HepG2 (cell line): ENCODE results near the gene CHST14. TPM values are rescaled to one million over a fixed set of nuclear protein-coding genes. Genes with fewer than 3 reads are reported as not detected.

Experiments
- ATAC-seq: fragments of 200-7000 bp; cut with Tn5 transposase; 3 replicates; pipeline ENCODE4 v1.9.1; 2020; ENCODE audit warnings: mild to moderate bottlenecking, moderate library complexity
- BruUV-seq: library from RNA; stranded (reverse); fragments of 400-500 nt; replicated peaks from 2 replicates; lab custom pipeline; 2021; lab: Mats Ljungman, UMichigan
- CTCF ChIA-PET: fragments of 300-600 bp; formaldehyde crosslinking; extraction: SDS; loops from one replicate; lab custom pipeline; 2021; ENCODE audit warnings: low total read pairs, inconsistent platforms, low intra/inter-chr PET ratio; lab: Yijun Ruan, JAX
- POLR2A ChIA-PET: fragments of 350-600 bp; sonication (Branson Sonifier 250); formaldehyde crosslinking; loops from one replicate; lab custom pipeline; 2020; ENCODE audit warnings: antibody characterized with exemption, inconsistent platforms; lab: Yijun Ruan, JAX
- DNase-seq: peaks from one replicate; pipeline ENCODE4 v3.0.0-alpha.2; 2015; ENCODE audit warnings: low spot score
- FAIRE-seq: peaks from 3 replicates; lab custom pipeline; 2011; peaks lifted over from hg19 to GRCh38; lab: Jason Lieb, UNC
- H2AFZ ChIP-seq: one replicate; pipeline ENCODE4 v1.6.1; 2011; ENCODE audit warnings: low read length, inconsistent platforms
- H3K27ac ChIP-seq: fragments of 300-600 bp; 3 replicates; pipeline ENCODE4 v1.8.0; 2011; ENCODE audit warnings: mixed run types, mild to moderate bottlenecking, mixed read lengths, low read length, inconsistent platforms; ENCODE audit not compliant: insufficient read depth; ENCODE audit errors: extremely low read length
- H3K27me3 ChIP-seq, 2 experiments: fragments of 200-600 bp in 1 of 2; 2 replicates in 1 of 2; 3 replicates in 1 of 2; pipeline versions ENCODE4 v1.6.0 to v1.8.0; 2011; ENCODE audit warnings: low read length in 2 of 2, mild to moderate bottlenecking in 2 of 2, moderate library complexity in 2 of 2, inconsistent platforms in 1 of 2; ENCODE audit not compliant: insufficient read depth in 2 of 2, control insufficient read depth in 1 of 2
- H3K36me3 ChIP-seq, 2 experiments: fragments of 200-600 bp in 1 of 2; replicated peaks in 1 of 2; 2 replicates in 1 of 2; 3 replicates in 1 of 2; pipeline versions ENCODE4 v1.5.1 to v1.8.0; 2011; ENCODE audit warnings: low read length in 2 of 2, inconsistent platforms in 1 of 2; ENCODE audit not compliant: insufficient read depth in 2 of 2, control insufficient read depth in 1 of 2
- H3K4me1 ChIP-seq: 2 replicates; pipeline ENCODE4 v1.5.1; 2012; ENCODE audit warnings: low read length, inconsistent platforms; ENCODE audit not compliant: insufficient read depth
- H3K4me2 ChIP-seq: 2 replicates; pipeline ENCODE4 v1.6.0; 2011; ENCODE audit warnings: low read depth, low read length, inconsistent platforms
- H3K4me3 ChIP-seq, 3 experiments: fragments of 200-600 bp in 1 of 3; sonication (generic), shearing (Covaris generic) in 1 of 3; replicated peaks in 1 of 3; 2 replicates each; pipeline ENCODE4 v1.5.1; 2011 to 2016; ENCODE audit warnings: low read length in 3 of 3, inconsistent platforms in 2 of 3, low read depth in 2 of 3, mild to moderate bottlenecking in 2 of 3, control low read depth in 1 of 3, mixed read lengths in 1 of 3; ENCODE audit not compliant: insufficient read depth in 1 of 3
- H3K79me2 ChIP-seq: one replicate; pipeline ENCODE4 v1.6.1; 2011; ENCODE audit warnings: low read length, inconsistent platforms; ENCODE audit not compliant: insufficient read depth
- H3K9ac ChIP-seq: 2 replicates; pipeline ENCODE4 v1.6.0; 2011; ENCODE audit warnings: mild to moderate bottlenecking, low read depth, low read length, inconsistent platforms; ENCODE audit not compliant: insufficient read depth
- H3K9me3 ChIP-seq: 2 replicates; pipeline ENCODE4 v1.5.1; 2012; ENCODE audit warnings: mild to moderate bottlenecking, low read length
- H4K20me1 ChIP-seq: 2 replicates; pipeline ENCODE4 v1.6.0; 2011; ENCODE audit warnings: inconsistent platforms, mild to moderate bottlenecking, low read length, moderate library complexity; ENCODE audit not compliant: insufficient read depth
- EZH2 ChIP-seq: conservative IDR thresholded peaks from 2 replicates; pipeline ENCODE4 v1.6.1; 2012; ENCODE audit warnings: mild to moderate bottlenecking, low read depth, low read length, moderate library complexity
- HDAC2 ChIP-seq: sonication (generic); formaldehyde crosslinking; IDR thresholded peaks from 2 replicates; pipeline ENCODE4 v1.4.0; 2020; ENCODE audit warnings: missing genetic modification reagents
- RAD21 ChIP-seq: fragments of 450-650 bp; formaldehyde crosslinking; IDR thresholded peaks from 2 replicates; pipeline ENCODE4 v1.5.0; 2020; ENCODE audit warnings: mild to moderate bottlenecking
- ZNF282 ChIP-seq: fragments of 450-650 bp; IDR thresholded peaks from 2 replicates; pipeline ENCODE4 v1.6.1; 2018; ENCODE audit not compliant: partially characterized antibody
- WGBS: methylation state at CpG from one replicate; pipeline ENCODE4 v1.1.6; 2017; ENCODE audit warnings: low lambda C conversion rate; 5-methylcytosine and 5-hydroxymethylcytosine counted together
- in situ Hi-C: cut with HindIII; loops from 2 replicates; pipeline ENCODE4 v1.10.0; 2017; ENCODE audit warnings: low pct_unique_long_range_greater_than_20kb; ENCODE audit not compliant: extremely low pct_ligation_motif_present
- intact Hi-C: fragments of 100-400 bp; cut with micrococcal nuclease; formaldehyde crosslinking; loops from one replicate; pipeline ENCODE4 v1.10.0; 2022; ENCODE audit not compliant: unreplicated experiment
- polyA plus RNA-seq, 8 experiments: library from polyadenylated mRNA; depleted of rRNA in 3 of 8; stranded (reverse) in 7 of 8; unstranded in 1 of 8; fragments of >200 nt; fragmentation: Illumina TruSeq in 4 of 8; extraction: Trizol in 4 of 8; gene quantifications; 2 replicates each; pipeline versions ENCODE4 v1.2.1 to v1.2.3, GENCODE V29; 2011 to 2016; ENCODE audit warnings: low read depth in 4 of 8, missing spikeins in 1 of 8, mixed read lengths in 1 of 8; ENCODE audit not compliant: insufficient read depth in 1 of 8
- total RNA-seq, 5 experiments: library from RNA; depleted of rRNA; stranded (reverse); fragments of >200 nt; fragmentation: Illumina TruSeq; extraction: Trizol; gene quantifications; 2 replicates each; pipeline ENCODE4 v1.2.3, GENCODE V29; 2016; ENCODE audit warnings: low read depth in 1 of 5
- TF ChIP-seq, protein P1 (sequence below): sonication (generic); formaldehyde crosslinking; IDR thresholded peaks from 2 replicates; pipeline ENCODE4 v1.5.1; 2020; ENCODE audit warnings: mild to moderate bottlenecking, missing genetic modification reagents, moderate library complexity

Gene CHST14
- total and polyA plus RNA-seq, 2 of the 13 experiments (the other 11 are each of a cell fraction or from before 2014, with no cell fraction given), result 8.9 to 12.4 TPM

GRCh38 chr15:40437752-40438687, 32.8 kb upstream of the CHST14 start:
- TF ChIP-seq, protein P1, sequence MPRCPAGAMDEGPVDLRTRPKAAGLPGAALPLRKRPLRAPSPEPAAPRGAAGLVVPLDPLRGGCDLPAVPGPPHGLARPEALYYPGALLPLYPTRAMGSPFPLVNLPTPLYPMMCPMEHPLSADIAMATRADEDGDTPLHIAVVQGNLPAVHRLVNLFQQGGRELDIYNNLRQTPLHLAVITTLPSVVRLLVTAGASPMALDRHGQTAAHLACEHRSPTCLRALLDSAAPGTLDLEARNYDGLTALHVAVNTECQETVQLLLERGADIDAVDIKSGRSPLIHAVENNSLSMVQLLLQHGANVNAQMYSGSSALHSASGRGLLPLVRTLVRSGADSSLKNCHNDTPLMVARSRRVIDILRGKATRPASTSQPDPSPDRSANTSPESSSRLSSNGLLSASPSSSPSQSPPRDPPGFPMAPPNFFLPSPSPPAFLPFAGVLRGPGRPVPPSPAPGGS (CRISPR knock-in tag), result no peak
- TF ChIP-seq EZH2 (0 out of 2 replicates have a peak, but pooled peaks have one; percentile 30), RAD21 (CRISPR knock-in tag) (no peak), HDAC2 (CRISPR knock-in tag) (no peak), ZNF282 (no peak)
- Histone ChIP-seq H2AFZ (no peak overlapping the region), H3K36me3 (no peaks in the 10 kb centered on the region), H3K4me1 (peaks cover 65% of the 10 kb centered on the region), H3K4me3 (no peak overlapping the region), H3K4me2 (peak overlapping the region; percentile 96; the same call in 1 of the 2 replicates), H3K27ac (no peak overlapping the region), H3K27me3 (peaks cover 5 to 54% of the 10 kb centered on the region in 2 experiments; a peak in 4 of 5 replicates), H3K9me3 (no peaks in the 10 kb centered on the region), H3K79me2 (peaks cover 9% of the 10 kb centered on the region), H3K9ac (no peak overlapping the region), H4K20me1 (peaks cover 6% of the 10 kb centered on the region; the same call in 1 of the 2 replicates)
- FAIRE-seq (no peak), ATAC-seq (no peak), DNase-seq (no peak)
- intact Hi-C loops, result no loop called here
- in situ Hi-C loops, result no loop called here
- 20% methylated on average over 17 of the region's 21 CpGs for WGBS
- BruUV-seq, result no TSS peak
- ChIA-PET POLR2A (interaction anchor here (2.7 kb wide), 1 partner anchor 33 kb away, joined by 15 read pairs; the partner anchor contains the start of gene IVD), CTCF (interaction anchor here (1.2 kb wide), 1 partner anchor 163 kb away, joined by 3 read pairs; no protein-coding TSS in a partner anchor)
